Uterus (tissue), 4 donors: ENCODE data around the gene CAP1. TPM values are rescaled to one million over a fixed set of nuclear protein-coding genes. Genes with fewer than 3 reads are reported as not detected.

ENCODE experiments used
- DNase-seq, 2 donors: peaks; one replicate each; pipeline ENCODE4 v3.0.0-alpha.2; 2019 to 2020
- H3K27ac ChIP-seq, 2 donors: fragments of 200-600 bp; sonication (generic); 1 replicate in 1 of 2; 2 replicates in 1 of 2; pipeline ENCODE4 v1.5.1; 2016 to 2018
- H3K27me3 ChIP-seq, 2 donors: fragments of 200-600 bp; sonication (generic); one replicate each; pipeline ENCODE4 v1.5.1; 2018 to 2019; ENCODE audit warnings: control low read depth in 1 of 2
- H3K36me3 ChIP-seq, 2 donors: fragments of 200-600 bp; sonication (generic); one replicate each; pipeline ENCODE4 v1.5.1; 2019; ENCODE audit warnings: control low read depth in 1 of 2
- H3K4me1 ChIP-seq, 2 donors: fragments of 200-600 bp; sonication (generic); one replicate each; pipeline ENCODE4 v1.5.1; 2018 to 2019; ENCODE audit warnings: control low read depth in 1 of 2
- H3K4me3 ChIP-seq, 2 donors: fragments of 200-600 bp; sonication (generic); 1 replicate in 1 of 2; 2 replicates in 1 of 2; pipeline ENCODE4 v1.5.1; 2018 to 2019; ENCODE audit warnings: mild to moderate bottlenecking in 1 of 2
- H3K9me3 ChIP-seq, 2 donors: fragments of 200-600 bp; sonication (generic); one replicate each; pipeline ENCODE4 v1.5.1; 2019; ENCODE audit warnings: control low read depth in 1 of 2
- POLR2A ChIP-seq, 2 donors: fragments of 450-650 bp; IDR thresholded peaks; one replicate each; pipeline ENCODE4 v1.6.1; 2016; ENCODE audit warnings: antibody characterized with exemption in 2 of 2, mild to moderate bottlenecking in 1 of 2, moderate library complexity in 1 of 2
- intact Hi-C: fragments of 100-400 bp; cut with DNase I; formaldehyde crosslinking; loops from one replicate; pipeline ENCODE4 v1.15.1; 2023; ENCODE audit warnings: low total_unique reads
- total RNA-seq, 4 donors: library from RNA; depleted of rRNA in 3 of 4; stranded (reverse); fragments of >200 nt in 3 of 4; gene quantifications; one replicate each; pipeline versions ENCODE4 v1.1.0 to v1.2.4, GENCODE V29; 2014 to 2023
- TF ChIP-seq, protein P1 (sequence below), 4 experiments: fragments of 200-600 bp in 2 of 4; fragments of 450-650 bp in 2 of 4; sonication (generic) in 2 of 4; IDR thresholded peaks; one replicate each; pipeline ENCODE4 v1.5.1; 2016 to 2019; ENCODE audit warnings: antibody characterized with exemption in 4 of 4, mild to moderate bottlenecking in 2 of 4, moderate library complexity in 1 of 4
- donor health status: DM: yes; HTN: yes; CAD: no.

Gene CAP1
- total RNA-seq, 4 donors from 2014 or later, result 136 to 298 (median 224) TPM

DNA sequence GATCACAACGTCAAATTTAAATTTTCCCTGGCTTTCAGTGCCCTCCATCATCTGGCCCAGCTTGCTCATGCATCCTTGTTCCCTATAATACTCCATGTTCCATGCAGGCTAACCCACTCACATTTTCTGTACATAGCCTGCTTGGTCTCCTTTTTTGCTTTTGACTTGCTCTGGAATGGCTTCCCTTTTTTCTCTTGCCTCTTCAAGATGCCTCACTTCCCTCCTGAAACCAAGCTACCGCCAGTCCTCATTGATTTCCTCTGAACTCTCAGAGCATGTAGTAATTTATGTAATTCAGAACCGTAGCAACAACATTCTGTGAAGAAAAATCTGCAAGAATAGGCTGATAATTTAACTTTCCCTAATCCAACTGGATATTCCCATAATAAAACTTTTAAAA, 10.3 kb downstream of the CAP1 start:
- H3K27ac ChIP-seq, result no peak overlapping the region
- intact Hi-C loops, result no loop called here
- no peaks in the 10 kb centered on the region for H3K36me3 ChIP-seq
- H3K9me3 ChIP-seq, result no peaks in the 10 kb centered on the region
- H3K4me1 ChIP-seq, result peaks cover 0 to 9% of the 10 kb centered on the region in 2 donors
- DNase-seq, result no peak
- TF ChIP-seq, protein P1, sequence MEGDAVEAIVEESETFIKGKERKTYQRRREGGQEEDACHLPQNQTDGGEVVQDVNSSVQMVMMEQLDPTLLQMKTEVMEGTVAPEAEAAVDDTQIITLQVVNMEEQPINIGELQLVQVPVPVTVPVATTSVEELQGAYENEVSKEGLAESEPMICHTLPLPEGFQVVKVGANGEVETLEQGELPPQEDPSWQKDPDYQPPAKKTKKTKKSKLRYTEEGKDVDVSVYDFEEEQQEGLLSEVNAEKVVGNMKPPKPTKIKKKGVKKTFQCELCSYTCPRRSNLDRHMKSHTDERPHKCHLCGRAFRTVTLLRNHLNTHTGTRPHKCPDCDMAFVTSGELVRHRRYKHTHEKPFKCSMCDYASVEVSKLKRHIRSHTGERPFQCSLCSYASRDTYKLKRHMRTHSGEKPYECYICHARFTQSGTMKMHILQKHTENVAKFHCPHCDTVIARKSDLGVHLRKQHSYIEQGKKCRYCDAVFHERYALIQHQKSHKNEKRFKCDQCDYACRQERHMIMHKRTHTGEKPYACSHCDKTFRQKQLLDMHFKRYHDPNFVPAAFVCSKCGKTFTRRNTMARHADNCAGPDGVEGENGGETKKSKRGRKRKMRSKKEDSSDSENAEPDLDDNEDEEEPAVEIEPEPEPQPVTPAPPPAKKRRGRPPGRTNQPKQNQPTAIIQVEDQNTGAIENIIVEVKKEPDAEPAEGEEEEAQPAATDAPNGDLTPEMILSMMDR (IDR thresholded peaks at IDR 0.05), result no peak
- no peak for TF ChIP-seq POLR2A (IDR thresholded peaks at IDR 0.05)
- no peaks in the 10 kb centered on the region for H3K27me3 ChIP-seq
- no peak overlapping the region for H3K4me3 ChIP-seq

DNA sequence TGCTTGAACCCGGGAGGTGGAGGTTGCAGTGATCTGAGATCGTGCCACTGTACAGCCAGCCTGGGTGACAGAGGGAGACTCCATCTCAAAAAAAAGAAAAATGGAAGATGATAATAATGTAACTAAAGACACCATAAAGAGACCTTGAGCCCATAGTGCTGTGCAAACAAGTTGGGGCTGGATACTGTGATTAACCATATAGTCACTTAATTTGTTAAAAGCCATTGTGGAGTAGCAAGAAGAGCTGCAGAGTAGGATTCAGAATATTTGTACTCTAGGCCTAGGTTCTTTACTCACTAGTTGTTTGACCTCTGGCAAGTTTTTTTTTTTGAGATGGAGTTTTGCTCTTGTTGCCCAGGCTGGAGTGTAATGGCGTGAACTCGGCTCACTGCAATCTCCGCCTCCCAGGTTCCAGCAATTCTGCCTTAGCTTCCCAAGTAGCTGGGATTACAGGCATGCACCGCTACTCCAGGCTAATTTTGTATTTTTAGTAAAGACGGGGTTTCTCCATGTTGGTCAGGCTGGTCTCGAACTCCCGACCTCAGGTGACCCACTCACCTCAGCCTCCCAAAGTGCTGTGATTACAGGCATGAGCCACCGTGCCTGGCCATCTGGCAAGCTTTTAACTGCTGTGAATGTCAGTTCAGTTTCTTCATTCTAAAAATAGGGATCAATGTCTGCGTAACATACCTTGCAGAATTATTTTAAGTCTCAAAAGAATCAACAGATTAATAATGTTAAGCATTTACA, 12.8 kb downstream of the CAP1 start:
- Histone ChIP-seq H3K4me3 (no peak overlapping the region), H3K36me3 (no peaks in the 10 kb centered on the region), H3K4me1 (peaks cover 0 to 1% of the 10 kb centered on the region in 2 donors), H3K9me3 (no peaks in the 10 kb centered on the region), H3K27me3 (no peaks in the 10 kb centered on the region), H3K27ac (no peak overlapping the region)
- TF ChIP-seq POLR2A (IDR thresholded peaks at IDR 0.05), result no peak
- TF ChIP-seq, protein P1 (IDR thresholded peaks at IDR 0.05), result no peak
- DNase-seq, result no peak
- intact Hi-C loops, result no loop called here

DNA sequence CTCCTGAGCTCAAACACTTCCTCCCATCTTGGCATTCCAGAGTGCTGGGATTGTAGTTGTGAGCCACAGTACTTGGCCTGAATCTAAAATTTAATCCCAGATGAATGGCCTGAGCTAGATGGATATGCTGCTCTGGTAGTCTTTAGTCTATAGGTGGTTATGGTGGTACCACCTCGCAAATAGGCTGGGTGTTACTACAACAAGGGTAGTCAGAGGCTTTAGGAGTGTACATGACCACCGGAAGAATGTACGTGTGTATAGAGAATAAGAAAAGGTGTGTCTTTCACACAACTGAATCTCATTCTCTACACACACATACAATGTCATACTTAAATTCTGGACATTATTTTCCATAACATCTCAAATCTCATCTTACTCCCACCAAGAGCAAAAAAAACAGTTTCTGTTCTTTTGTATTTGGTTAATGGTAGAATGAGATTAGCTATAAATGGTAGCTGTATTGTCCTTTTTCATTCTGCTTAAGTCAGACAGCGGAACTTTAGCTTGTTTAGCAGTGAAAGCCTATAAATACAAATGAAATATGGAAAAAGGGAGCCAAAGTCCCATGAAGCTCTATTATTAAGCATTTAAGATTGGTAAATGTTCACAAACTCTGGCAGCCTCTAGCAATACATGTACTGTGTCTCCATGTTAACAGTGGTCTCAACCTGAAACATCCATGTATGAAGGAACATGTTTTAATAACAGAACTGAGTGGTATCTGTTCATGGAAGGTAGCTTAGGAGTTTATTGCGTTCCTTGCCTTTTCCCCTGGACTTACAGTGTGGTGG, 16.2 kb downstream of the CAP1 start:
- Histone ChIP-seq H3K27ac (no peak overlapping the region), H3K36me3 (no peaks in the 10 kb centered on the region), H3K27me3 (no peaks in the 10 kb centered on the region), H3K4me1 (no peaks in the 10 kb centered on the region), H3K9me3 (no peaks in the 10 kb centered on the region), H3K4me3 (no peak overlapping the region)
- intact Hi-C loops, result no loop called here
- TF ChIP-seq, protein P1 (IDR thresholded peaks at IDR 0.05), result no peak
- no peak for TF ChIP-seq POLR2A (IDR thresholded peaks at IDR 0.05)
- DNase-seq, result no peak

DNA sequence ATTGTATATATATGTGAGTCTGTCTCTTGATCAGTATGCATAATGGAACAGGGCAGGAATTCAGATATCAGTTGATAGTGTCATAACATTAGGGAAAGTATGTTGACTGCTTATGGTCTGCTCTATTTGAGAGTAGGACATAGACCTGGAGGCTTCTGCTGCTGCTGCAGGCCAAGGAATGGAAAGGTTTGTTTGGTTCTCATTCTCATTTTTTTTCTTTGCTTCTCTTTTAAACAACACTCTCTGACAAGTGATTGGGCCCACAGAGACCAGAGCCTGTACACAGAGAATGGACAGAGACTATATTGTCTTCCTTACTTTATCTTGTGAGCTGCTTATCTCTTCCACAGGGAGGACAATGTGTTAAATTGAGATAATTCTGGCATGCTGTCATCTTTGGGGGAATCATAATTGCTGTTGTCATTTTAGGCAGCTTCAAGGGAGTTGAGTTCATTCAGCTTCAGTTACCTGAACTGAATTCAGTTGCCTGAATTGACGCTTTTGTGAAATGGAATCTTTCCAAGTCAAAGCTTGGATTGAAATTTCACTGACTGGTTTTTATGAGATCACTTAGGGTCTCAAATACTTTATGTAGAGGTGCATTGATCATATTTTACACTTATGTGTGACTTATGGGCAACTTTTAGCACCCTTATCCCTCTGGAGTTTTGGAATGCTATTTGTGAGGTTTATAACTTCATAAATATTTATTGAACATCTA, 16.9 kb downstream of the CAP1 start:
- Histone ChIP-seq H3K9me3 (no peaks in the 10 kb centered on the region), H3K4me1 (no peaks in the 10 kb centered on the region), H3K4me3 (no peak overlapping the region), H3K27ac (no peak overlapping the region), H3K36me3 (no peaks in the 10 kb centered on the region), H3K27me3 (no peaks in the 10 kb centered on the region)
- no peak for DNase-seq
- TF ChIP-seq POLR2A (IDR thresholded peaks at IDR 0.05), result no peak
- TF ChIP-seq, protein P1 (IDR thresholded peaks at IDR 0.05), result no peak
- intact Hi-C loops, result no loop called here
